ENCODE results near the gene ELF2.

The ELF2 gene

DNA sequence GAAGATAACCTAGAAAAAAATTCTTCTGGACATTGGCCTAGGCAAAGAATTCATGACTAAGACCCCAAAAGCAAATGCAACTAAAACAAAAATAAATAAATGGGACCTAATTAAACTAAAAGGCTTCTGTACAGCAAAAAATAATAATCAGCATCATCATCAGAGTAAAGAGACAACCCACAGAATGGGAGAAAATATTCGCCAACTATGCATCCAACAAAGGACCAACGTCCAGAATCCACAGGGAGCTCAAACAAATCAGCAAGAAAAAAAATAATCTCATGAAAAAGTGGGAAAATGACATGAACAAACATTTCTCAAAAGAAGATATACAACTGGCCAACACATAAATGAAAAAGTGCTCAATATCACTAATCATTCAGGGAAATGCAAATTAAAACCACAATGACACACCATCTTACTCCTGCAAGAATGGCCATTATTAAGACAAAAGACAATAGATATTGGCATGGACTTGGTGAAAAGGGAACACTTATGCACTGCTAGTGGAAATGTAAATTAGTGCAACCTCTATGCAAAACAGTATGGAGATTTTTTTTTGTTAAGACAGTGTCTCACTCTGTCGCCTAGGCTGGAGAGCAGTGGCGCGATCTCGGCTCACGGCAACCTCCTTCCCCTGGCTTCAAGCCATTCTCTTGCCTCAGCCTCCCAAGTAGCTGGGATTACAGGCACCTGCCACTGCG, 29.9 kb downstream of the ELF2 start:
- no peak overlapping the region for H3K4me3 ChIP-seq (ENCODE audit: low read length)
- H3K36me3 ChIP-seq (ENCODE audit: insufficient read depth, low read length): no peaks in the 10 kb centered on the region
- H2AFZ ChIP-seq (ENCODE audit: low read depth, low read length): no peak overlapping the region
- H3K9me3 ChIP-seq (ENCODE audit: low read length): peaks cover 3% of the 10 kb centered on the region
- H3K4me1 ChIP-seq (ENCODE audit: insufficient read depth, low read length): no peaks in the 10 kb centered on the region
- no peaks in the 10 kb centered on the region for H3K27me3 ChIP-seq (ENCODE audit: insufficient read depth, low read length)

DNA sequence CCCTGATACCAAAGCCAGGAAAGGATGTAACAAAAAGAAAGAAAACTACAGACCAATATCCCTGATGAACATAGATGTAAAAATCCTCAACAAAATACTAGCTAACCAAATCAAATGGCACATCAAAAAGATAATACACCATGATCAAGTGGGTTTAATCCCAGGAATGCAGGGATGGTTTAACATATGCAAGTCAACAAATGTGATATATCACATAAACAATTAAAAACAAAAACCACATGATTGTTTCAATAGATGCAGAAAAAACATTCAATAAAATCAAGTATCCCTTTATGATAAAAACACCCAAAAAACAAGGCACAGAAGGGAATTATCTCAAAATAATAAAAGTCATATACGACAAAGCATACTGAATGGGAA, 31.5 kb downstream of the ELF2 start:
- Histone ChIP-seq H3K9me3 (ENCODE audit: low read length) (peaks cover 6% of the 10 kb centered on the region), H2AFZ (ENCODE audit: low read depth, low read length) (no peak overlapping the region), H3K4me3 (ENCODE audit: low read length) (no peak overlapping the region), H3K36me3 (ENCODE audit: insufficient read depth, low read length) (no peaks in the 10 kb centered on the region), H3K27me3 (ENCODE audit: insufficient read depth, low read length) (no peaks in the 10 kb centered on the region), H3K4me1 (ENCODE audit: insufficient read depth, low read length) (no peaks in the 10 kb centered on the region)

DNA sequence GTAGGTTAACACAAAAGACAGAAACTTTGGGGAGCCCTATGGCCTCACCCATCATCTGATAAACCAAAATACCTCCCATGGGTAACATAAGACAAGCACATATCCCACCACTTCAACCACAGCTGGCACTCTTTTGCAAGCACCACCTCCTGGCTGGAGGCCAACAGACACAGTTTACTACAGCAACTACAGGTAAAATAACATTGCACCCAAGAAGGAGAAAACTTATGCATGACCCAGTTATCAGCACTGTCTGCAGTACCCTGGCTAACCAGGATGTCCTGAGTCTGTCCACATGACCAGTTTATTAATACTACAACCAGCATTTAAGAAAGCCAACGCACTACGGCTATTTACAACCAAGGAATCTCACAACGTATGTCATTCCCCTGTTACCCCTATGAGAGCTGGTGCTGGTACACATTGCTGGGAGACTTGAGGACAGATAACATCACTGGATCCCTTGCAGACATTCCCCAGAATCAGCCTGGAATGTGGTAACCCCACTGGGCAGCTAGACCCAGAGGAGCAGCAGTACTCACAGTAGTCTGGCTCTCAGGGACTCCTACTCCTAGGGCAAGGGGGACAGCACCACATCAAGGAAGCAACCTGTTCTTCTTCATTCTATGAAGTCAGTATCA, 32.0 kb downstream of the ELF2 start:
- Histone ChIP-seq H2AFZ (ENCODE audit: low read depth, low read length) (no peak overlapping the region), H3K4me3 (ENCODE audit: low read length) (no peak overlapping the region), H3K27me3 (ENCODE audit: insufficient read depth, low read length) (no peaks in the 10 kb centered on the region), H3K4me1 (ENCODE audit: insufficient read depth, low read length) (no peaks in the 10 kb centered on the region), H3K9me3 (ENCODE audit: low read length) (peaks cover 6% of the 10 kb centered on the region), H3K36me3 (ENCODE audit: insufficient read depth, low read length) (no peaks in the 10 kb centered on the region)

DNA sequence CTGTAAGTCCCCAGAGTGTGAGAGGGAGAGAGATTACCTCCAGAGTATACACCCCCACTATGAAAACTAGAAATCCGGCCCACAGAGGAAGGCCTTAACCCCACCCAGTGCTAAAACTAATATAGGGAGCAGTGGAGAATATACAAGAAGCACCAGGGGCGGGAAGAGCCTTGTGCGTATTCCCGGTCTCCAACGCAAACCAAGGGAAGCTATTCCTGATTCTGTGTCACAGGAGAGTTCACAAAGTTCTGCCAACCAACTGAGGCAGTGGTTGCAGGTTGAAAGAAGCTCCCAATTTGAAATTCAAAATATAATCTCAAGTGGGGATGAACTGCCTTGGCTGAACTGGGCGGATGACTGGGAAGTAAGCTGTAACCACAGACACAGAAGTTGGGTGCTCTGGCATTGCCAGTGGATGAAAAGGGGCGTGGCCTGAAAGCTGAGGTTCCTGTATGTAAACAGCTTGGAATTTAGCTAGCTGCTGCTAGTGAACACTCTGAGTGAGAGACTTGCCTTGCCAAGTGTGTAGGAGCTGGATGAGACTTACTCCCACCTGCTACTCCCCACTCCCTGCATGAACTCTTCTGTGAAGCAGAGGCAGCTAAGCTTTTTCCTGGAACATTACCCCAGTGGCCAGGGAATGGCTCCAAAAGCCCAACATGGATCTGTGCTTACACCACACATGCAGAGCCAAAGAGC, 32.7 kb downstream of the ELF2 start:
- Histone ChIP-seq H3K27me3 (ENCODE audit: insufficient read depth, low read length) (no peaks in the 10 kb centered on the region), H3K36me3 (ENCODE audit: insufficient read depth, low read length) (no peaks in the 10 kb centered on the region), H3K9me3 (ENCODE audit: low read length) (peaks cover 6% of the 10 kb centered on the region), H3K4me3 (ENCODE audit: low read length) (no peak overlapping the region), H3K4me1 (ENCODE audit: insufficient read depth, low read length) (no peaks in the 10 kb centered on the region), H2AFZ (ENCODE audit: low read depth, low read length) (no peak overlapping the region)

DNA sequence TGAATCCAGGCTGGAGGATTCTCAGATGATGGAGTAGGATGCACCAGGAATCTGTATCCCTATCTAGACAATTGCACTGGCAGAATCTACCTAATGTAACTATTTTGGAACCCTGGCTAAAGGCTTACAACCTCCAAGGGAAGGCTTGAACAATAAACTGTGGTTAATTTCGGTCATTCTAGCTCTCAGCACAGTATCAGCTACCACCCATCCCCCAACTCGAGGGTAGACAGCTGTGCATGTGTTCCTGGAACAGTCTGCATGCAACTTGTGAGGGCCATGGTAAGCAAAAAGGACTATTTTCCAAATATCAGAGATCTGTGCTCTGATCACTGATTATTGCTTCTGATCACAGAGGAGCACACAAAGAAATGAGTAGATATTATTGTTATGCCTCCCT, 34.0 kb downstream of the ELF2 start:
- Histone ChIP-seq H2AFZ (ENCODE audit: low read depth, low read length) (no peak overlapping the region), H3K4me1 (ENCODE audit: insufficient read depth, low read length) (no peaks in the 10 kb centered on the region), H3K4me3 (ENCODE audit: low read length) (no peak overlapping the region), H3K9me3 (ENCODE audit: low read length) (peaks cover 6% of the 10 kb centered on the region), H3K36me3 (ENCODE audit: insufficient read depth, low read length) (peaks cover under 1% of the 10 kb centered on the region), H3K27me3 (ENCODE audit: insufficient read depth, low read length) (no peaks in the 10 kb centered on the region)

DNA sequence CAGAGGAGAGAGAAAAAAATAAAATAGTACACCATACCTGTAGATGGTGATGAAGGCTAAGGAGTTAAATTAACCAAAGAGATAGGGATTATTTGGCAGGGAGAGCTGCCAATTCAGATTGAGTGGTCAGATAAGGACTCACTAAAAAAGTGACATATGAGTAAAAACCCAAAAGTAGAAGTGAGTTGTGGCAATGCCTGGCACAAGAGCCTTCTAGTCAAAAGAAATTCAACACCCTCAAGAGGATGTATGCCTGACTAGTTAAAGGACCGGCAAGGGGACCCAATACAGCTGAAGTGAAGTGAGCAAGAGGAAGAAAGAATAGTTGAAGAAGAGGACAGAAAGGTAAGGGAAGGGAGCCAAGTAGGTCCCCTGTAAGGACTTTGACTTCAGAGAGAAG, 34.9 kb downstream of the ELF2 start:
- Histone ChIP-seq H3K36me3 (ENCODE audit: insufficient read depth, low read length) (peaks cover 9% of the 10 kb centered on the region), H3K27me3 (ENCODE audit: insufficient read depth, low read length) (no peaks in the 10 kb centered on the region), H3K4me3 (ENCODE audit: low read length) (no peak overlapping the region), H2AFZ (ENCODE audit: low read depth, low read length) (no peak overlapping the region), H3K4me1 (ENCODE audit: insufficient read depth, low read length) (no peaks in the 10 kb centered on the region), H3K9me3 (ENCODE audit: low read length) (peaks cover 6% of the 10 kb centered on the region)

DNA sequence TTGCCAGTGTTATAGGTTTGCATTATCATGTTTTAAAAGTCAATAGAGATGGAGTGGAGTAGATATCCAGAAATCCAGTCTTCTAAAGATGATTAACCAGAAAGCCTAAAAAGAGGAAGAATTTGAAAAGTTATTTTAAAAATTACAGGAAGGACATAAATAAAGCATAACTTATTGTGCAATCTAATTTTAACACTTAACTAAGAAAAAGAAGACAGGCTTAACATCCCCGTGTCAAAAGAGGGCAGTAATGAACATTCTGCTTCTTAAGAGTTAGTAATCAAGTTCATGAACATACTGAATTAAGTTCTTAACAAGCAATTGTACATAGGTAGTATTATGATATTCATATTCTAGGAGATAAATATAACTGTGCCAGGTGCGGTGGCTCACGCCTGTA, 39.3 kb downstream of the ELF2 start:
- H3K36me3 ChIP-seq (ENCODE audit: insufficient read depth, low read length): peaks cover 24% of the 10 kb centered on the region
- no peaks in the 10 kb centered on the region for H3K27me3 ChIP-seq (ENCODE audit: insufficient read depth, low read length)
- no peaks in the 10 kb centered on the region for H3K4me1 ChIP-seq (ENCODE audit: insufficient read depth, low read length)
- H3K9me3 ChIP-seq (ENCODE audit: low read length): peaks cover 4% of the 10 kb centered on the region
- H2AFZ ChIP-seq (ENCODE audit: low read depth, low read length): no peak overlapping the region
- no peak overlapping the region for H3K4me3 ChIP-seq (ENCODE audit: low read length)

DNA sequence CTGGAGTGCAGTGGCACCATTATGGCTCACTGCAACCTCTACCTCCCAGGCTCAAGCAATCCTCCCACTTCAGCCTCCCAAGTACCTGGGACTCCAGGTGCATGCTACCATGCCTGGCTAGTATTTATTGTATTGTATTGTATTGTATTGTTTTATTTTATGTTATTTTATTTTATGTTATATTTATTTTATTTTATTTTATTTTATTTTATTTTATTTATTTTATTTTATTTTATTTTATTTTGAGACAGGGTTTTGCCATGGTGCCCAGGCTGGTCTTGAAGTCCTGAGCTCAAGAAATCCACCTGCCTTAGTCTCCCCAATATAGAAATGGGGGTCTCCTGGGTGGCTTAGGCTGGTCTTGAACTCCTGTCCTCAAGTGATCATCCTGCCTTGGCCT, 42.6 kb downstream of the ELF2 start:
- H3K4me1 ChIP-seq (ENCODE audit: insufficient read depth, low read length): no peaks in the 10 kb centered on the region
- no peaks in the 10 kb centered on the region for H3K27me3 ChIP-seq (ENCODE audit: insufficient read depth, low read length)
- no peaks in the 10 kb centered on the region for H3K9me3 ChIP-seq (ENCODE audit: low read length)
- peaks cover 35% of the 10 kb centered on the region for H3K36me3 ChIP-seq (ENCODE audit: insufficient read depth, low read length)
- no peak overlapping the region for H3K4me3 ChIP-seq (ENCODE audit: low read length)
- no peak overlapping the region for H2AFZ ChIP-seq (ENCODE audit: low read depth, low read length)

DNA sequence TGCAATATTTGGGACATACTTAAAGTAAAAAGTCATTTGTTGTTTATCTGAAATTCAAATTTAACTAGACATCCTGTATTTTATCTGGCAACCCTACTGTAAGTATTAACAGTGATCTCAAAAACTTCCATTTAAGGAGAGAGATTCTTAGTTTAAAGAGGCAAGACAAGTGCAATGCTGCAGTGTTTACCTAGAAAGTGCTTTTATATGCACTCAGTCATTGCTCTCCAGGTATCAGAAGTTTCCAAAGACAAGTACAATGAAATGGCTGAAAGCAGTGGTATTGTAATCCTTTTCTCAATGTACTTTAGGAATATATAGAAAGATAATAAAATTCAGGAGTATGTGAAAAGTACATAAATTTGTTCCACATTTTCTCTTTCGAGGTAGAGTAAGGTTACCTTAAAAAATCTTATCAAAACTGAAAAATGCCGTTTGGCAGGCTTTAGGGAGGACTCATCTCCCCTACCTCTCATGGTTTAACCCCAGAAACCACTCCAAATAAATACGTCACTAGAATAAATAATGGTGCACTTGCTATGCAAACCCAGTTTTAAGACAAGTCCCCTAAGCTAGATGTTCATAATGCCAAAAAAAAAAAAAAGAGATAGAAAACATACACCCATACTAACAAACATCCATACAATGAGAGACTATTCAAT, 45.7 kb downstream of the ELF2 start:
- no peak overlapping the region for H2AFZ ChIP-seq (ENCODE audit: low read depth, low read length)
- no peak overlapping the region for H3K4me3 ChIP-seq (ENCODE audit: low read length)
- no peaks in the 10 kb centered on the region for H3K4me1 ChIP-seq (ENCODE audit: insufficient read depth, low read length)
- no peaks in the 10 kb centered on the region for H3K9me3 ChIP-seq (ENCODE audit: low read length)
- peaks cover 27% of the 10 kb centered on the region for H3K36me3 ChIP-seq (ENCODE audit: insufficient read depth, low read length)
- no peaks in the 10 kb centered on the region for H3K27me3 ChIP-seq (ENCODE audit: insufficient read depth, low read length)

DNA sequence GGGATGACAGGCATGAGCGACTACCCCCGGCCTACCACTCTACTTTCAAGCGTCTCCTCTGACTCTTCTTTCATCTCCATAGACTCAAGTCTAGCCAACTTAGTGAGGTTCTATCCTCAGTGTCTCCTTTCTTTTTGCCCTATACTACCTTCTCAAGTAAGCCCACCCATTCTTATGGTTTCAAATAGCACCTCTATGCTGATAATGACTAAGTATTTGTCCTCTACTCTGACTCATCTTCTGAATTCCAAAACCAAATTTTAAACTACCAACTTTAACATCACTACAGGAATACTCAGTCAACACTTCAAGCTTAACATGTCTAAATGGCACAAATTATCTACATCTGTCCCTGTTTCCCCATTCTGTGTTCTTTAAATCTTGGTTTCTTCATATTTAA, 47.8 kb downstream of the ELF2 start:
- Histone ChIP-seq H3K27me3 (ENCODE audit: insufficient read depth, low read length) (no peaks in the 10 kb centered on the region), H3K9me3 (ENCODE audit: low read length) (no peaks in the 10 kb centered on the region), H3K4me3 (ENCODE audit: low read length) (no peak overlapping the region), H3K4me1 (ENCODE audit: insufficient read depth, low read length) (no peaks in the 10 kb centered on the region), H3K36me3 (ENCODE audit: insufficient read depth, low read length) (peaks cover 24% of the 10 kb centered on the region), H2AFZ (ENCODE audit: low read depth, low read length) (no peak overlapping the region)

DNA sequence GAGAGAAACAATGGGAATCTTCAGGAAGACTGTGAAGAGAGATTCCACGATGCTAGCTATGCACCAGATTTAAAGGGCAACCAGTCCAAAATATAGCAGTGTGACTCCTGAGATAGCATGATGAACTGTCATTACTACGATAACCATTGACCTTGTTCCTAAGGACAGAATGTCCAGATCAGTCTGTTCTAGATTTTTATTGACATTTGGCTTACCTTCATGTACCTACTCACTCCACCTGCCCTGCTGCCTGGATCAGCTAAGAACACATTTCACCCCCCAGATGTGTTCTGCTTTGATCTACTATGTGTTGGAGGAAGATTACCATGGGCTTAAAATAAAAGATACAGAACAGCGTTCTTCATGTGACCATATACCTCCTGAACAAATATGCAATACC, 50.1 kb downstream of the ELF2 start:
- Histone ChIP-seq H3K4me3 (ENCODE audit: low read length) (no peak overlapping the region), H3K36me3 (ENCODE audit: insufficient read depth, low read length) (peaks cover 27% of the 10 kb centered on the region), H3K27me3 (ENCODE audit: insufficient read depth, low read length) (no peaks in the 10 kb centered on the region), H3K9me3 (ENCODE audit: low read length) (no peaks in the 10 kb centered on the region), H3K4me1 (ENCODE audit: insufficient read depth, low read length) (no peaks in the 10 kb centered on the region), H2AFZ (ENCODE audit: low read depth, low read length) (no peak overlapping the region)

DNA sequence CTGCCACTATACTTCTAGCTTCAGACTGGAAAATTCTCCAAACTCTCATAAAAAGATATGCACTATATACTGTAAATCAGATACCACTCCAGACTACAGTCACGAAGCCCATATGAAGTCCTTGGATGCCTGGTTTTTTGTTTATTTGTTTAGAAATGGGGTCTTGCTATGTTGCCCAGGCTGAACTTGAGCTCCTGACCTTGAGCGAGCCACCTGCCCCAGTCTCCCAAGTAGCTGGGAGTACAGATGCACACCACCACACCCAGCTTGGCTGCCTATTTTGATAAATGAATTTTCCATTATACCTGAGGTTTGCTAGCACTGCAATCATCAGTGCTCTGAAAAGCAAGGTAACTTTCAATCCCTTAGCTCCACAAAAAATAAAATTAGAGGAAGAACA, 53.1 kb downstream of the ELF2 start:
- H3K4me3 ChIP-seq (ENCODE audit: low read length): no peak overlapping the region
- no peak overlapping the region for H2AFZ ChIP-seq (ENCODE audit: low read depth, low read length)
- no peaks in the 10 kb centered on the region for H3K4me1 ChIP-seq (ENCODE audit: insufficient read depth, low read length)
- H3K9me3 ChIP-seq (ENCODE audit: low read length): no peaks in the 10 kb centered on the region
- no peaks in the 10 kb centered on the region for H3K27me3 ChIP-seq (ENCODE audit: insufficient read depth, low read length)
- H3K36me3 ChIP-seq (ENCODE audit: insufficient read depth, low read length): peaks cover 32% of the 10 kb centered on the region

DNA sequence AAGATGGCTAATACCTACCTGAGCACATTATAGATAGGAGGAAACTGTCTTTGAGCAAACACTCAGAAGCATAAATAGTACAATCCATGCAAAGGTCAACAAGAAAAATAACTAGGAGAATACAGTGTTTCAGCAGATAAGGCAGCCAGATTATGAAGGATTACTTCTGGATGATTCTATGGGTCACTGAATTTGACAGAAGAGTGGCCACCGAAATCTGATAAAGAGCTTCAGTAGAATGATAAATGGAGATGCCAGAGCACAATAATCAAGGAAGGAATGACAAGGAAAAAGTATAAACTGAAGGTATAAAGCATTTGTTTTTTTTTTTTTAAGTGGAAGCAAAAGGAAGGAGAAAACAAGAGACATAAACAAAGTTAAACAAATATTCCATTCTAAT, 58.7 kb downstream of the ELF2 start:
- no peaks in the 10 kb centered on the region for H3K4me1 ChIP-seq (ENCODE audit: insufficient read depth, low read length)
- H3K27me3 ChIP-seq (ENCODE audit: insufficient read depth, low read length): no peaks in the 10 kb centered on the region
- H2AFZ ChIP-seq (ENCODE audit: low read depth, low read length): no peak overlapping the region
- no peak overlapping the region for H3K4me3 ChIP-seq (ENCODE audit: low read length)
- H3K36me3 ChIP-seq (ENCODE audit: insufficient read depth, low read length): peaks cover 40% of the 10 kb centered on the region
- H3K9me3 ChIP-seq (ENCODE audit: low read length): no peaks in the 10 kb centered on the region
